Activated CD4-positive, alpha-beta T cell treated with anti-CD3 and anti-CD28 coated beads, Interleukin-10, Interleukin-2, amounts not matched to agents 100 ng/mL and 50 ng/mL, durations not matched to agents 16 hours and 8 hours (primary cell): ENCODE measurements around the gene CD93.

Experiments
- DNase-seq: peaks from one replicate; pipeline ENCODE4 v3.0.0-alpha.2; 2020

CD93 gene

GRCh38 chr20:23032056-23032749 is 53.9 kb downstream of the CD93 start:
- no peak for DNase-seq

- no peak for DNase-seq
Measured at GRCh38 chr20:23031346-23031745, 54.8 kb downstream of the CD93 start.
